NCI-H146 (cell line): ENCODE measurements around the gene EFCAB8.
A peak's percentile ranks its signal among the peaks of the same experiment; 100 is the strongest.
"Not testable (repeated sequence)": the region's sequence is repeated elsewhere in the genome, so short reads cannot be mapped to it uniquely, and the experiment has no call there.

Experiments used
- DNase-seq: peaks from one replicate; lab custom pipeline; 2025; lab: John Stamatoyannopoulos, UW

EFCAB8 gene

GRCh38 chr20:32972181-32973076, 113.7 kb downstream of the EFCAB8 start:
- no peak for DNase-seq

GRCh38 chr20:32973077-32973717, 114.5 kb downstream of the EFCAB8 start:
- no peak for DNase-seq

GRCh38 chr20:32974204-32975064, 115.7 kb downstream of the EFCAB8 start:
- not testable (repeated sequence) for DNase-seq

- DNase-seq, result not testable (repeated sequence)
Measured at GRCh38 chr20:32975121-32975520, 116.4 kb downstream of the EFCAB8 start.

- DNase-seq, result no peak
Measured at GRCh38 chr20:32975698-32976674, 117.3 kb downstream of the EFCAB8 start.

- no peak for DNase-seq
Measured at GRCh38 chr20:32976746-32977145, 118.0 kb downstream of the EFCAB8 start.

GRCh38 chr20:32977281-32978008, 118.7 kb downstream of the EFCAB8 start:
- no peak for DNase-seq

- DNase-seq, result no peak
Measured at GRCh38 chr20:32978009-32978335, 119.2 kb downstream of the EFCAB8 start.

GRCh38 chr20:32979201-32979998, 120.7 kb downstream of the EFCAB8 start:
- DNase-seq, result no peak

- DNase-seq, result no peak
Measured at GRCh38 chr20:32980131-32980941, 121.6 kb downstream of the EFCAB8 start.

- no peak for DNase-seq
Measured at GRCh38 chr20:32980990-32981389, 122.3 kb downstream of the EFCAB8 start.

- peak; percentile 36 for DNase-seq
Measured at GRCh38 chr20:32982617-32983458, 124.1 kb downstream of the EFCAB8 start.

- DNase-seq, result no peak
Measured at GRCh38 chr20:32983459-32984112, 124.9 kb downstream of the EFCAB8 start.

- DNase-seq, result no peak
Measured at GRCh38 chr20:32984196-32984595, 125.5 kb downstream of the EFCAB8 start.

- DNase-seq, result no peak
Measured at GRCh38 chr20:32984631-32985354, 126.1 kb downstream of the EFCAB8 start.

GRCh38 chr20:32985596-32985995, 126.9 kb downstream of the EFCAB8 start:
- DNase-seq, result no peak
